Measurements from ENCODE around the gene ZNF763.

ZNF763 gene

GRCh38 chr19:12015753-12016116 lies 50.9 kb downstream of the ZNF763 start:
- ChIA-PET CTCF (no interaction called here), POLR2A (no interaction called here)
- no peak for TF ChIP-seq ZNF384 (IDR thresholded peaks at IDR 0.05)
- TF ChIP-seq ARNT (IDR thresholded peaks at IDR 0.05): no peak
- TF ChIP-seq FOXM1 (IDR thresholded peaks at IDR 0.05; ENCODE audit: borderline replicate concordance): no peak
- TF ChIP-seq BHLHE40 (IDR thresholded peaks at IDR 0.05; ENCODE audit: borderline replicate concordance): no peak
- DNase-seq (ENCODE audit: extremely low spot score): no peak

All from HEK293T (cell line).